ENCODE measurements around the gene DYNLT1.
"Not testable (repeated sequence)": the region's sequence is repeated elsewhere in the genome, so short reads cannot be mapped to it uniquely, and the experiment has no call there.

Gene DYNLT1

GRCh38 chr6:158644231-158645063 lies at the start of gene DYNLT1:
DYNLT1 (minus strand) TSS chr6:158644743; CDS start chr6:158644708, 35 bp downstream.
- peak; percentile 75 for DNase-seq

GRCh38 chr6:158688860-158689259 lies 44.3 kb upstream of the DYNLT1 start:
- DNase-seq, result no peak

- no peak for DNase-seq
These were observed 43.0 kb upstream of the DYNLT1 start for GRCh38 chr6:158687506-158687905.

GRCh38 chr6:158686791-158687381 lies 42.3 kb upstream of the DYNLT1 start:
- no peak for DNase-seq

GRCh38 chr6:158686311-158686710 lies 41.8 kb upstream of the DYNLT1 start:
- DNase-seq, result peak; percentile 24

GRCh38 chr6:158684745-158685324 lies 40.3 kb upstream of the DYNLT1 start:
- DNase-seq, result no peak

GRCh38 chr6:158684311-158684710 lies 39.8 kb upstream of the DYNLT1 start:
- DNase-seq, result no peak

- no peak for DNase-seq
These were observed 35.9 kb upstream of the DYNLT1 start for GRCh38 chr6:158680481-158680880.

GRCh38 chr6:158680015-158680414 lies 35.5 kb upstream of the DYNLT1 start:
- DNase-seq, result no peak

GRCh38 chr6:158677906-158678578 lies 33.5 kb upstream of the DYNLT1 start:
- DNase-seq, result no peak

- not testable (repeated sequence) for DNase-seq
These were observed 32.6 kb upstream of the DYNLT1 start for GRCh38 chr6:158677094-158677493.

- DNase-seq, result no peak
These were observed 30.0 kb upstream of the DYNLT1 start for GRCh38 chr6:158674342-158675131.

- DNase-seq, result no peak
These were observed 28.2 kb upstream of the DYNLT1 start for GRCh38 chr6:158672726-158673125.

GRCh38 chr6:158672119-158672518 lies 27.6 kb upstream of the DYNLT1 start:
- DNase-seq, result not testable (repeated sequence)

GRCh38 chr6:158669145-158670035 lies 24.8 kb upstream of the DYNLT1 start:
- no peak for DNase-seq

- DNase-seq, result no peak
These were observed 24.2 kb upstream of the DYNLT1 start for GRCh38 chr6:158668707-158669103.

- no peak for DNase-seq
These were observed 22.9 kb upstream of the DYNLT1 start for GRCh38 chr6:158667360-158667981.

- DNase-seq, result peak; percentile 59
These were observed 22.3 kb upstream of the DYNLT1 start for GRCh38 chr6:158666628-158667359.

- DNase-seq, result no peak
These were observed 20.8 kb upstream of the DYNLT1 start for GRCh38 chr6:158665332-158665731.

GRCh38 chr6:158663625-158664165 lies 19.2 kb upstream of the DYNLT1 start:
- DNase-seq, result no peak

All from NCI-H510A (cell line).